ENCODE results near the gene ANO1. TPM values are rescaled to one million over a fixed set of nuclear protein-coding genes. Genes with fewer than 3 reads are reported as not detected.

Gene ANO1
- total and polyA plus RNA-seq, 2 of the 8 experiments (the other 6 are each of a cell fraction or from before 2014, with no cell fraction given): 4.7 to 5.0 TPM

DNA sequence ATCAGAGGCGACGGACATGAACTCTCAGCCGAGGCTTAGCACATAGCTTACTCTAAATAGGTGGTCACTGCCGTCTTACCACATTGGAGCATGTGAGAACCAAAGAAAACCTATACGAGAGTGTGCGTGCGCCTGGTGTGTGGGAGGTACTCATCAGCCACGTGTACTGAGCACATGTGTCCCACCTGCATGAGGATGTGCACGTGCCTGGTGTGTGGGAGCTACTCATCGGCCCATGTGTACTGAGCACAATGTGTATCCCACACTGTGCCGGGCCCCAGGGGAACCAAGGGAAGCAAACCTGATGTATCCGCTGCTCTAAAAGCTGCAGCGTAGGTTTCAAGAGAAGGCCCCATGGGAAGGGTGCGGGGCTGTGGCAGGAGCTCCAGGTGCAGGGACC is 56.4 kb downstream of the ANO1 start (continued):
- TF ChIP-seq, protein P1, sequence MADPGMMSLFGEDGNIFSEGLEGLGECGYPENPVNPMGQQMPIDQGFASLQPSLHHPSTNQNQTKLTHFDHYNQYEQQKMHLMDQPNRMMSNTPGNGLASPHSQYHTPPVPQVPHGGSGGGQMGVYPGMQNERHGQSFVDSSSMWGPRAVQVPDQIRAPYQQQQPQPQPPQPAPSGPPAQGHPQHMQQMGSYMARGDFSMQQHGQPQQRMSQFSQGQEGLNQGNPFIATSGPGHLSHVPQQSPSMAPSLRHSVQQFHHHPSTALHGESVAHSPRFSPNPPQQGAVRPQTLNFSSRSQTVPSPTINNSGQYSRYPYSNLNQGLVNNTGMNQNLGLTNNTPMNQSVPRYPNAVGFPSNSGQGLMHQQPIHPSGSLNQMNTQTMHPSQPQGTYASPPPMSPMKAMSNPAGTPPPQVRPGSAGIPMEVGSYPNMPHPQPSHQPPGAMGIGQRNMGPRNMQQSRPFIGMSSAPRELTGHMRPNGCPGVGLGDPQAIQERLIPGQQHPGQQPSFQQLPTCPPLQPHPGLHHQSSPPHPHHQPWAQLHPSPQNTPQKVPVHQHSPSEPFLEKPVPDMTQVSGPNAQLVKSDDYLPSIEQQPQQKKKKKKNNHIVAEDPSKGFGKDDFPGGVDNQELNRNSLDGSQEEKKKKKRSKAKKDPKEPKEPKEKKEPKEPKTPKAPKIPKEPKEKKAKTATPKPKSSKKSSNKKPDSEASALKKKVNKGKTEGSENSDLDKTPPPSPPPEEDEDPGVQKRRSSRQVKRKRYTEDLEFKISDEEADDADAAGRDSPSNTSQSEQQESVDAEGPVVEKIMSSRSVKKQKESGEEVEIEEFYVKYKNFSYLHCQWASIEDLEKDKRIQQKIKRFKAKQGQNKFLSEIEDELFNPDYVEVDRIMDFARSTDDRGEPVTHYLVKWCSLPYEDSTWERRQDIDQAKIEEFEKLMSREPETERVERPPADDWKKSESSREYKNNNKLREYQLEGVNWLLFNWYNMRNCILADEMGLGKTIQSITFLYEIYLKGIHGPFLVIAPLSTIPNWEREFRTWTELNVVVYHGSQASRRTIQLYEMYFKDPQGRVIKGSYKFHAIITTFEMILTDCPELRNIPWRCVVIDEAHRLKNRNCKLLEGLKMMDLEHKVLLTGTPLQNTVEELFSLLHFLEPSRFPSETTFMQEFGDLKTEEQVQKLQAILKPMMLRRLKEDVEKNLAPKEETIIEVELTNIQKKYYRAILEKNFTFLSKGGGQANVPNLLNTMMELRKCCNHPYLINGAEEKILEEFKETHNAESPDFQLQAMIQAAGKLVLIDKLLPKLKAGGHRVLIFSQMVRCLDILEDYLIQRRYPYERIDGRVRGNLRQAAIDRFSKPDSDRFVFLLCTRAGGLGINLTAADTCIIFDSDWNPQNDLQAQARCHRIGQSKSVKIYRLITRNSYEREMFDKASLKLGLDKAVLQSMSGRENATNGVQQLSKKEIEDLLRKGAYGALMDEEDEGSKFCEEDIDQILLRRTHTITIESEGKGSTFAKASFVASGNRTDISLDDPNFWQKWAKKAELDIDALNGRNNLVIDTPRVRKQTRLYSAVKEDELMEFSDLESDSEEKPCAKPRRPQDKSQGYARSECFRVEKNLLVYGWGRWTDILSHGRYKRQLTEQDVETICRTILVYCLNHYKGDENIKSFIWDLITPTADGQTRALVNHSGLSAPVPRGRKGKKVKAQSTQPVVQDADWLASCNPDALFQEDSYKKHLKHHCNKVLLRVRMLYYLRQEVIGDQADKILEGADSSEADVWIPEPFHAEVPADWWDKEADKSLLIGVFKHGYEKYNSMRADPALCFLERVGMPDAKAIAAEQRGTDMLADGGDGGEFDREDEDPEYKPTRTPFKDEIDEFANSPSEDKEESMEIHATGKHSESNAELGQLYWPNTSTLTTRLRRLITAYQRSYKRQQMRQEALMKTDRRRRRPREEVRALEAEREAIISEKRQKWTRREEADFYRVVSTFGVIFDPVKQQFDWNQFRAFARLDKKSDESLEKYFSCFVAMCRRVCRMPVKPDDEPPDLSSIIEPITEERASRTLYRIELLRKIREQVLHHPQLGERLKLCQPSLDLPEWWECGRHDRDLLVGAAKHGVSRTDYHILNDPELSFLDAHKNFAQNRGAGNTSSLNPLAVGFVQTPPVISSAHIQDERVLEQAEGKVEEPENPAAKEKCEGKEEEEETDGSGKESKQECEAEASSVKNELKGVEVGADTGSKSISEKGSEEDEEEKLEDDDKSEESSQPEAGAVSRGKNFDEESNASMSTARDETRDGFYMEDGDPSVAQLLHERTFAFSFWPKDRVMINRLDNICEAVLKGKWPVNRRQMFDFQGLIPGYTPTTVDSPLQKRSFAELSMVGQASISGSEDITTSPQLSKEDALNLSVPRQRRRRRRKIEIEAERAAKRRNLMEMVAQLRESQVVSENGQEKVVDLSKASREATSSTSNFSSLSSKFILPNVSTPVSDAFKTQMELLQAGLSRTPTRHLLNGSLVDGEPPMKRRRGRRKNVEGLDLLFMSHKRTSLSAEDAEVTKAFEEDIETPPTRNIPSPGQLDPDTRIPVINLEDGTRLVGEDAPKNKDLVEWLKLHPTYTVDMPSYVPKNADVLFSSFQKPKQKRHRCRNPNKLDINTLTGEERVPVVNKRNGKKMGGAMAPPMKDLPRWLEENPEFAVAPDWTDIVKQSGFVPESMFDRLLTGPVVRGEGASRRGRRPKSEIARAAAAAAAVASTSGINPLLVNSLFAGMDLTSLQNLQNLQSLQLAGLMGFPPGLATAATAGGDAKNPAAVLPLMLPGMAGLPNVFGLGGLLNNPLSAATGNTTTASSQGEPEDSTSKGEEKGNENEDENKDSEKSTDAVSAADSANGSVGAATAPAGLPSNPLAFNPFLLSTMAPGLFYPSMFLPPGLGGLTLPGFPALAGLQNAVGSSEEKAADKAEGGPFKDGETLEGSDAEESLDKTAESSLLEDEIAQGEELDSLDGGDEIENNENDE (IDR thresholded peaks at IDR 0.05; ENCODE audit: insufficient replicate concordance, low read length): no peak
- no peak for TF ChIP-seq SP1 (IDR thresholded peaks at IDR 0.05; ENCODE audit: low read depth, low read length)
- TF ChIP-seq SRF (IDR thresholded peaks at IDR 0.05; ENCODE audit: low read depth, low read length): no peak
- no peak for TF ChIP-seq JUND (IDR thresholded peaks at IDR 0.05; ENCODE audit: low read length)
- TF ChIP-seq SP4 (IDR thresholded peaks at IDR 0.05; ENCODE audit: low read length): no peak
- TF ChIP-seq EZH2 (IDR thresholded peaks at IDR 0.05; ENCODE audit: low read depth, low read length, severe bottlenecking): no peak
